Testis (tissue), 2 donors: ENCODE results near the gene GNA15.

ENCODE experiments used
- CTCF ChIP-seq, 3 experiments: fragments of 450-650 bp in 2 of 3; fragments of 200-600 bp in 1 of 3; sonication (generic) in 1 of 3; IDR thresholded peaks; one replicate each; pipeline ENCODE4 v1.5.1; 2016 to 2019; ENCODE audit warnings: antibody characterized with exemption in 3 of 3, mild to moderate bottlenecking in 2 of 3, moderate library complexity in 1 of 3
- POLR2A ChIP-seq: fragments of 450-650 bp; IDR thresholded peaks from one replicate; pipeline ENCODE4 v1.6.1; 2017; ENCODE audit warnings: antibody characterized with exemption, mild to moderate bottlenecking, moderate library complexity

- TF ChIP-seq CTCF (IDR thresholded peaks at IDR 0.05) (no peak), POLR2A (no peak)
Measured at GRCh38 chr19:3178973-3179738, 43.3 kb downstream of the GNA15 start.
